ENCODE results near the gene GABRG3. TPM values are rescaled to one million over a fixed set of nuclear protein-coding genes. Genes with fewer than 3 reads are reported as not detected.
"Not testable (repeated sequence)": the region's sequence is repeated elsewhere in the genome, so short reads cannot be mapped to it uniquely, and the experiment has no call there.

GABRG3 gene
- total RNA-seq, 1 donor, result under 0.01 TPM

GRCh38 chr15:27352136-27352535 is 381.2 kb downstream of the GABRG3 start:
- no peak overlapping the region for H3K4me3 ChIP-seq (ENCODE audit: low read length)
- H3K9me3 ChIP-seq (ENCODE audit: low read depth, low read length), result no peaks in the 10 kb centered on the region
- no peaks in the 10 kb centered on the region for H3K4me1 ChIP-seq (ENCODE audit: insufficient read depth, low read length)
- no peaks in the 10 kb centered on the region for H3K27me3 ChIP-seq (ENCODE audit: insufficient read depth, low read length)

- H3K4me1 ChIP-seq (ENCODE audit: insufficient read depth, low read length), result no peaks in the 10 kb centered on the region
- H3K27me3 ChIP-seq (ENCODE audit: insufficient read depth, low read length), result no peaks in the 10 kb centered on the region
- no peaks in the 10 kb centered on the region for H3K9me3 ChIP-seq (ENCODE audit: low read depth, low read length)
- no peak overlapping the region for H3K4me3 ChIP-seq (ENCODE audit: low read length)
Measured at GRCh38 chr15:27353856-27354255, 382.9 kb downstream of the GABRG3 start.

GRCh38 chr15:27358751-27359434 is 387.9 kb downstream of the GABRG3 start:
- Histone ChIP-seq H3K4me3 (ENCODE audit: low read length) (no peak overlapping the region), H3K4me1 (ENCODE audit: insufficient read depth, low read length) (no peaks in the 10 kb centered on the region), H3K27me3 (ENCODE audit: insufficient read depth, low read length) (no peaks in the 10 kb centered on the region), H3K9me3 (ENCODE audit: low read depth, low read length) (no peaks in the 10 kb centered on the region)

GRCh38 chr15:27359586-27359985 is 388.6 kb downstream of the GABRG3 start:
- Histone ChIP-seq H3K4me3 (ENCODE audit: low read length) (no peak overlapping the region), H3K4me1 (ENCODE audit: insufficient read depth, low read length) (no peaks in the 10 kb centered on the region), H3K27me3 (ENCODE audit: insufficient read depth, low read length) (no peaks in the 10 kb centered on the region), H3K9me3 (ENCODE audit: low read depth, low read length) (no peaks in the 10 kb centered on the region)

- Histone ChIP-seq H3K27me3 (ENCODE audit: insufficient read depth, low read length) (no peaks in the 10 kb centered on the region), H3K4me3 (ENCODE audit: low read length) (no peak overlapping the region), H3K4me1 (ENCODE audit: insufficient read depth, low read length) (no peaks in the 10 kb centered on the region), H3K9me3 (ENCODE audit: low read depth, low read length) (no peaks in the 10 kb centered on the region)
Measured at GRCh38 chr15:27360316-27360715, 389.3 kb downstream of the GABRG3 start.

GRCh38 chr15:27361438-27361837 is 390.5 kb downstream of the GABRG3 start:
- no peaks in the 10 kb centered on the region for H3K27me3 ChIP-seq (ENCODE audit: insufficient read depth, low read length)
- H3K4me1 ChIP-seq (ENCODE audit: insufficient read depth, low read length), result no peaks in the 10 kb centered on the region
- no peaks in the 10 kb centered on the region for H3K9me3 ChIP-seq (ENCODE audit: low read depth, low read length)
- H3K4me3 ChIP-seq (ENCODE audit: low read length), result no peak overlapping the region

GRCh38 chr15:27365456-27365855 is 394.5 kb downstream of the GABRG3 start:
- no peaks in the 10 kb centered on the region for H3K4me1 ChIP-seq (ENCODE audit: insufficient read depth, low read length)
- H3K27me3 ChIP-seq (ENCODE audit: insufficient read depth, low read length), result no peaks in the 10 kb centered on the region
- no peak overlapping the region for H3K4me3 ChIP-seq (ENCODE audit: low read length)
- H3K9me3 ChIP-seq (ENCODE audit: low read depth, low read length), result no peaks in the 10 kb centered on the region

GRCh38 chr15:27377391-27377790 is 406.4 kb downstream of the GABRG3 start:
- not testable (repeated sequence) for H3K4me3 ChIP-seq (ENCODE audit: low read length); H3K9me3 ChIP-seq (ENCODE audit: low read depth, low read length); H3K4me1 ChIP-seq (ENCODE audit: insufficient read depth, low read length); H3K27me3 ChIP-seq (ENCODE audit: insufficient read depth, low read length)

GRCh38 chr15:27382361-27383025 is 411.5 kb downstream of the GABRG3 start:
- Histone ChIP-seq H3K9me3 (ENCODE audit: low read depth, low read length) (peaks cover 6% of the 10 kb centered on the region), H3K27me3 (ENCODE audit: insufficient read depth, low read length) (no peaks in the 10 kb centered on the region), H3K4me1 (ENCODE audit: insufficient read depth, low read length) (no peaks in the 10 kb centered on the region), H3K4me3 (ENCODE audit: low read length) (no peak overlapping the region)

- peaks cover 6% of the 10 kb centered on the region for H3K9me3 ChIP-seq (ENCODE audit: low read depth, low read length)
Measured at GRCh38 chr15:27383726-27384125, 412.7 kb downstream of the GABRG3 start.

GRCh38 chr15:27392163-27392562 is 421.2 kb downstream of the GABRG3 start:
- Histone ChIP-seq H3K9me3 (ENCODE audit: low read depth, low read length) (no peaks in the 10 kb centered on the region), H3K27me3 (ENCODE audit: insufficient read depth, low read length) (no peaks in the 10 kb centered on the region), H3K4me1 (ENCODE audit: insufficient read depth, low read length) (no peaks in the 10 kb centered on the region), H3K4me3 (ENCODE audit: low read length) (no peak overlapping the region)

More at GRCh38 chr15:27383726-27384125, 412.7 kb downstream of the GABRG3 start:
- Histone ChIP-seq H3K27me3 (ENCODE audit: insufficient read depth, low read length) (no peaks in the 10 kb centered on the region), H3K4me1 (ENCODE audit: insufficient read depth, low read length) (no peaks in the 10 kb centered on the region), H3K4me3 (ENCODE audit: low read length) (no peak overlapping the region)

GRCh38 chr15:27396521-27396920 is 425.5 kb downstream of the GABRG3 start:
- no peaks in the 10 kb centered on the region for H3K27me3 ChIP-seq (ENCODE audit: insufficient read depth, low read length)
- no peak overlapping the region for H3K4me3 ChIP-seq (ENCODE audit: low read length)
- no peaks in the 10 kb centered on the region for H3K9me3 ChIP-seq (ENCODE audit: low read depth, low read length)
- H3K4me1 ChIP-seq (ENCODE audit: insufficient read depth, low read length), result no peaks in the 10 kb centered on the region

- H3K4me1 ChIP-seq (ENCODE audit: insufficient read depth, low read length), result no peaks in the 10 kb centered on the region
- H3K9me3 ChIP-seq (ENCODE audit: low read depth, low read length), result no peaks in the 10 kb centered on the region
- no peaks in the 10 kb centered on the region for H3K27me3 ChIP-seq (ENCODE audit: insufficient read depth, low read length)
- no peak overlapping the region for H3K4me3 ChIP-seq (ENCODE audit: low read length)
Measured at GRCh38 chr15:27396996-27397395, 426.0 kb downstream of the GABRG3 start.

- Histone ChIP-seq H3K4me1 (ENCODE audit: insufficient read depth, low read length) (no peaks in the 10 kb centered on the region), H3K9me3 (ENCODE audit: low read depth, low read length) (no peaks in the 10 kb centered on the region), H3K27me3 (ENCODE audit: insufficient read depth, low read length) (no peaks in the 10 kb centered on the region), H3K4me3 (ENCODE audit: low read length) (no peak overlapping the region)
Measured at GRCh38 chr15:27398631-27399161, 427.7 kb downstream of the GABRG3 start.

- no peaks in the 10 kb centered on the region for H3K9me3 ChIP-seq (ENCODE audit: low read depth, low read length)
- no peaks in the 10 kb centered on the region for H3K27me3 ChIP-seq (ENCODE audit: insufficient read depth, low read length)
- H3K4me1 ChIP-seq (ENCODE audit: insufficient read depth, low read length), result no peaks in the 10 kb centered on the region
- H3K4me3 ChIP-seq (ENCODE audit: low read length), result no peak overlapping the region
Measured at GRCh38 chr15:27399241-27399640, 428.3 kb downstream of the GABRG3 start.

- Histone ChIP-seq H3K4me1 (ENCODE audit: insufficient read depth, low read length) (no peaks in the 10 kb centered on the region), H3K27me3 (ENCODE audit: insufficient read depth, low read length) (no peaks in the 10 kb centered on the region), H3K4me3 (ENCODE audit: low read length) (no peak overlapping the region), H3K9me3 (ENCODE audit: low read depth, low read length) (no peaks in the 10 kb centered on the region)
Measured at GRCh38 chr15:27401471-27401870, 430.5 kb downstream of the GABRG3 start.
